GM21576 (cell line): ENCODE results near the gene ZNF773.

ENCODE experiments used
- ATAC-seq: cut with Tn5 transposase; IDR thresholded peaks from one replicate; pipeline ENCODE4 v1.9.1; 2021; ENCODE audit warnings: mild to moderate bottlenecking, moderate library complexity; ENCODE audit not compliant: unreplicated experiment

Gene ZNF773

DNA sequence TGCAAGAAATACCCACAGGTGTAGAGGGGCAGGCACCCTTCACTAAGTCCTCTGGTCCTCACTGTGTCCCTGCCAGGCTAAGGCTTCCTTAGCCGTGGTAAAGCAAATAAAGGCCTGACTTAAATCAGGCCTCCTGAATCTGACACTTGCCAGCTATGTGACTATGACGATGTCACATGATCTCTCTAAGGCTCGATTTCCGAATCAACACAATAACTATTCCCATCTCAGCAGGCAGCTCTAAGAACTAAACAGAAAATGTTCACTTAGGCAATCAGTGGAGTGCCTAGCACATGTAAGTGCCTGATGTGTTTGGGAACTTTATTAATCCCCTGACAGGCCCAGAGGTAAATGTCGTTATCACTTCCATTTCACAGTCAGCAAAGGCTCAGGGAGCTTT, 57.9 kb downstream of the ZNF773 start:
- ATAC-seq = no peak
